Ramos (cell line): Measurements from ENCODE around the gene GAREM2.

Experiments
- in situ Hi-C: fragments of 300-500 bp; cut with MboI; formaldehyde crosslinking; loops from one replicate; pipeline ENCODE4 v1.14.3; 2022; ENCODE audit warnings: low sequenced_read_pairs; ENCODE audit not compliant: unreplicated experiment

GAREM2 gene

DNA sequence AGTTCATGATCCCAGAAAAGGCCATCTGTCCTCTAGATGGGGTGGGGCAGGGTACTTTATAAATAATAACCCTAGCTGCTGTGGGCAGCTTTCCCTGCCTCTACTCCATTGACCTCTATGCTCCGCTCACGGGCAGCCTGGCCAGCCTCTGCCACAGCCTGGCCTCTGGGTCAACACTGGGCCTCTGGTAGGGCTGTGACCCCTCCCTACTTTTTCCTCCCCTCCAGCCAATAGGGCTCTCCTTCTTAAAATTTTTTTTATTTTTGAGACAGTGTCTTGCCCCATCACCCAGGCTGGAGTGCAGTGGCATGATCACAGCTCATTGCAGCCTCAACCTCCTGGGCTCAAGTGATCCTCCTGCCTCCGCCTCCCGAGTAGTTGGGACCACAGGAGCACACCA, 4.1 kb upstream of the GAREM2 start:
- in situ Hi-C loops: loop anchor here (10.0 kb wide), 1 partner anchor 156 kb away; no protein-coding TSS in a partner anchor

DNA sequence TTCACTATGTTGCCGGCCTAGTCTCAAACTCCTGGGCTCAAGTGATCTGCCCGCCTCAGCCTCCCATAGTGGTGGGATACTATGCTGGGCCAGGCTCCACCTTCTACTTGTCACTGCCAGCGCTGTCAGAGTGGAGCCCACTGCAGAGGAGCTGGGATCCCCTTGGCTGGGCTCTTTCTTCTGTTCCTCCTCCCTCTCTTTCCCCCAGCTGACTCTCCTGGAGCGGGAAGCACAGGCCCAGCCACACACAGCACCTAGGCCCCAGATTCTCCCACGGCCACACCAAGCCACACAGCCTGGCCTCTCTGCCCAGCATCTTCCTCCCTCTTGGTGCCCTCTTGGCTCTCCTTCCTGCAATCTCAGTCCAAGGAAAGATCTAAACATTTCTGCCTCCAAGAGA, 3.7 kb upstream of the GAREM2 start:
- in situ Hi-C loops: loop anchor here (10.0 kb wide), 1 partner anchor 156 kb away; no protein-coding TSS in a partner anchor

DNA sequence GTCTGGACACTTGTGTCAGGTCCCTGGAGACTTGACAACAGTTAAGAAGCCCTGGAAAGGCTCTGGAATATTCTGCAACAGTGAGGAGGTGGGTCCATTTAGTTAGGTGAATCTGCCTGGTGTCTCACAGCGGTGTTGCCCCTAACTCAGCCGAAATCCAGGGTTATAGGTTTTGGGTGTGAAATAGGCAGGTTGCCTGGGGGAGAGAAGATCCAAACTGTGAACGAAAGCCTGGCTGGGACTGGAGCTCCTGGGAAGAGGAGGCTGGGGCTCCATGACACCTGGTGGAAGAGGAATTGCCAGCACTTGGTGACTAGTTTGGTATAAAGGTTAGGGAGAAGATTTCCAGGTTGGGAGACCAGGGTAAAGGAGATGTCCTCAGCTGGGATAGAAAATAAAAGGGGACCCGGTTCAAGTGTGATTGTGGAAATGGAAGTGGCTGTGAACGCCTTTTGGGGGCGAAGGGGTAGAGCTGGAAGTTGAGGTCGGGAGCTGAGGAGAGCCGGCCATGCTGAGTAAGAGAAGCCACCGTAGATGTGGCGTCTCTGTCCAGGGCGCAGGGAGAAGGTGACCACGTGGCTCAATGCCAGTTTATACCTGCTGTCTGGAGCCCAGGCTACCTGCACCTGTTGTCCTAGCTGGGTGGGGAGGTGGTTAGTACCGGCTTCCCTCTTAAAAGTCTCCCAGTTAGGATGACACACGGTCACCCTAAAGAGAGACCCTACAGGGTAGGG, 3.0 kb upstream of the GAREM2 start:
- in situ Hi-C loops: loop anchor here (10.0 kb wide), 1 partner anchor 155 kb away; no protein-coding TSS in a partner anchor

DNA sequence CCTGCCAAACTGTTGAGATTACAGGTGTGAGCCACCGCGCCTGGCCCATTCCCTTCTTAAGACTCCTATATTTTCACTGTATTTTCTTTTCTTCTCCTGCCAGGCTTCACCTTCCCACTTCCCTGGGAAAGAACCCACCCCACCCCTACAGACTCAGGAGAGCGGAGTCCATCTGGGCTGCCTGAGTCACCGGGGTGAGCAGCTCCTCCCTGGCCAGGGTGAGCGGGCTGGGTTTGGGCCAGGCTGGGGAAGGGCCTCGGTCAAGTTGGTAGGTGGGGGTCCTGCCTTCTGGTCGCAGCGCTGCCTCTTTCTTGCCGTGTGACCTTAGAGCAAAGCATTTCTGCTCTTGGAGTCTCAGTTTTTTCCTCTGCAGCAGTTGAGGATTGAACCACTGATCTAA, 2.1 kb upstream of the GAREM2 start:
- in situ Hi-C loops: no loop called here

DNA sequence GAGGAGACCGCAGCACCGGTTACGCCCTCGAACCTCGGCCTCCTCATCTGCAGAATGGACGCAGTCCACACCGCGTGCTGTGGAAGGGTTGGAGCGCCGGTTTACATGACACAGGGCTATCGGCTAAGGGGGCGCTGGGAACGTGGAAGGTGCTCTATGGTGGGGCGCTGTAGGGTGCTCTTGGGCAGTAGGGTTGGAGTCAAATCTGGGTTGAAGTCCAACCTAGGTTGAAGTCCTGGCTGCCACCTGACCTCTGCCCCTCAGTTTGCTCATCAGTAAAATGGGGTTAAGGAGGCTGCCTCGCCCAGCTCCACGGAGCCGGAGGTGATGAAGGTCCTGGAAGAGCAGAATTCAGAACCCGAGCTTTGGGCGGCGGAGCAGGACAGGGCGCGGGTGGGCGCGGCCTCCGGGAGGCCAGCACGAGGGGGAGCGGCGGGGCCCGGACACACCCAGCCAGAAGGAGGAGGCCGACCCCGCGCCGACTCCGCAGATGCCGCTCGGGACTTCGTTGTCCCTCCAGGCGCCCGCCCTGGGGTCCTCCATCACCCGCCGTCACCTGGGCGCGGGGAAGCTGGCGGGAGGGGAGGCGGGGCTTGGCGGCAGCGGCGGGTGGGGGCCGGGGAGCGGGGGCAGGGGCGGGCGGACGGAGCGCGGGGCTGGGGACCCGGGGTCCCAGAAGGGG, 558 bp upstream of the GAREM2 start:
- in situ Hi-C loops: no loop called here

DNA sequence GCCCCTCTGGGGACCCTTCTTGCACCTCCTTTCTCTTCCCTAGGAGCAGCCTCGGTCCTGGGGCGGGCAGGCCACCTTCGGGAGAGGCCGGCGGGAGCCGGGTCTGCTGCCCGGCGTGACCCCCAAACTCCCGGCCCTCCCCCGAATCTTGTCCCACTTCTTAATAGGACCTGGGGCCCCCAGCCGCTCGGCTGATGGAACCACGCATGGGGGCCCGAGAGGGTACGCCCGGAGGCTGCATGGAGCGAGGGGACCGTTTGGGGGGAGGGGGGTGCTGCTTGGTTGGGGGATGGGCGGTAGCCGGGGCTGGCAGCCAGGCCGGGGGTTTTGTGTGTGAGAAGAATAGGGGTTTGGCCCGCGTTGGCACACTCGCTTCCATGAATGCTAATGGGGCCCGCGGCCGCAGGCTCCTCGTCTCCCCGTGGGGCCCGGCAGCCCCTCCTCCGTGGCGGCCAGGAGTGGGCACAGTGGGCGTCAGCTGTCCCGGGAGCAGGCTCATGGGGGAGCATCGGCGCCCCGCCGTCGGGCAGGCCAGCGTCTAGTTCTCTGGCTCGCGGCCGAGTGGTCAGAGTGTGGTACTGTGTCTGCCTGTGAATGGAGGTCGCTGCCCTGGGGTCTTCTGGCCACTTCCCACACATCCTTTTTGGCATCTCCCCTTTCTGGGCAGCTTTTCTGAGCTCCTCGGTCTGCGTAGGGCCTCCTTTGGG, 1.0 kb downstream of the GAREM2 start:
- in situ Hi-C loops: no loop called here

DNA sequence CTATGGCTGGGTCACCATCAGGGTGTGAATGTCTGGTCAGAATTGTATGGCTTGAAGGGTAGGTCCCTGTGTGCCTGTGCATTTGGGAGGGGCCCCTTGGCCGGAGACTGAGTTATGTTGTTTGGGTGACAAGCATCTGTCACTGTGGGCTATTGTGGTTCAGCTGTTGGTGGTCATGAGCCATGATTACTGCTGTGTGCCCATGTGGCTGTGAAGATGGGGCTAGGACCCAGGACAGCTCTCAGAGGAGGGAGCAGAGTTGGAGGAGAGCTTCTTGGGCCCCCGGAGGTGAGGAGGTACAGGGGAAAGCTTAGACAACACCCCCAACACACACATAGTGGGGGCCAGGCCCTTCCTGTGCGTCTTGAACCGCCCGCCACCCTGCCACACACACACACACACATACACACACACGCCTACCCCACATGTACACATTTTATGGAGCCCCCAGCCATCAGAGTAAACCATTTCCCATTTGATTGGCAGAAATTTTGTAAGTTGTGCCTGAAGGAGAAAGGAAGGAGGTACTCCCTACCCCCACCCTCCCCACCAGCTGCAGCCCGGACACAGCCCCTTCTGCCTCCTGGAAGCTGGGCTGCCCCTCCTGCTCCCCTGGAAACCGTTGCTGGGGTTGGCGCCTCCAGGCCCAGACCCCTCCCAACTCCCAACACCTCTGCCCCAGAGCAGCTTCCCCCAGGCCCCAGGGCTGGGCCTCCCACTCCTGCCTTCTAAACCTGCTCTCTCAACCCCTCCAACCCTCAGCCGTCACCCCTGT, 2.0 kb downstream of the GAREM2 start:
- in situ Hi-C loops: no loop called here

DNA sequence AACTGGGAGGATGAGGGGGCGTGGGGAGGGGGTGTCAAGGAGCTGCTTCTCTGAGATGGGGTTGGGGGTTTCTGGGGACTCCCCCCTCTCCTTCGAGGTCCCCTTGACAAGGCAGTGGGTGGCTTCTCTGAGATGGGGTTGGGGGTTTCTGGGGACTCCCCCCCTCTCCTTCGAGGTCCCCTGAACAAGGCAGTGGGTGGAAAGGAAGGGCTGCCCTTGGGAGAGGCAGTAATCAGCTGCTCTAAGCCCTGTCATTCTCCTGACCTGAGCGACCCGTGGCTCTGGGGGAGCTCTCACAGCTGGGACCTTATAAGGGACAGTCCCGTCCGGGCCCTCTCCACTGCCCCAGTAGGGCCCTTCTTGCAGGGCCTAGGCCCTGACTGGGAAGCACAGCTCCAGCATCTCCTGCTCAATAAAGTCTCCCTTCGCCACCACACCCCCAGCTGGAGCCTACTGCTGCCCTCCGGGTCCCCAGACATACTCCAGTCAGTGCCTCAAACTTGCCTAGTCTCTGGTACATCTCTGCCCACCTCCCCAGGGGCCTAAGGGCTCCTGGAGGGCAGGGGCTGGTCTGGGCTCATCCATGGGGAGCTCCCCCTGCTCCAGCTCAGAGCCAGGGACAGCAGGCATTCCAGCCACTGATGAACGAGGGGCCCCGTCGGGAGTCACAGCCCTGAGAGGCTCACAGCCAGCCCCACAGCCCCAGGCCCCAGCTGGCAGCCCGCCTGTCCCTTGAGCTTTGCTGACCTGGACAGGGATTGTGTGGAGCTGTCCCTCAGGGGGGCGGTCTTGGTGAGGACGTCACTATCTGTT, 2.8 kb downstream of the GAREM2 start:
- in situ Hi-C loops: no loop called here

DNA sequence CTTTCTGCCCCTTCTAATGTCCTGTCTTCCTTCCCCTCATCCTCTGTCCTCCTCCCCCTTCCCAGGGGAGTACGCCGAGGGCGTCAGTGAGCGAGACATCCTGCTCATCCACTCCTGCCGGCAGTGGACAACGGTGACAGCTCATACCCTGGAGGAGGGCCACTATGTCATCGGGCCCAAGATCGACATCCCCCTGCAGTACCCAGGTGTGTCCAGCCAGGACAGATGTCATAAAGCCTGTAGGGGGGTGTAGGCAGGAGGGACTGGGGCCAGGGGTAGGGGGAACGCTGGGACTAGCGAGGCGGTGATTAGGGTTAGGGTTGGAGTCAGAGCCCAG, 3.4 kb downstream of the GAREM2 start:
- in situ Hi-C loops: no loop called here

DNA sequence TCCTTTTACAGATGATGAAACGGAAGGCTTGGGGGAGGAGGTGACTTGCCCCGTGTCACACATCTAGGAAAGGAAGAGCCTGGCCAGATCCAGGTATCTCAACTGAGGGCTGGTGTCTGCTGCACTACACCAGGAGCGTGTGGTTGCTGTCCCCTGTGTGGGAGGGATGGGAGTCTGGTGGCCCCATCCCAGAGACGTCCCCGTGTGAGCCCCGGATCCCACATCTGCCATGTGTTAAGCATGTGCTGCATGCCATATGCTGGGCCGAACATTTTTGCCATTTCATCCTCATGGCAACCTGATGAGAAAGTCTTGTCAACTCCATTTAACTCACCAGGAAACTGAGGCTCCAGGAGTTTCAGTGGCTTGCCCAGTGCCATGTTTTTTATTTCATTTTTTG, 4.2 kb downstream of the GAREM2 start:
- in situ Hi-C loops: no loop called here

DNA sequence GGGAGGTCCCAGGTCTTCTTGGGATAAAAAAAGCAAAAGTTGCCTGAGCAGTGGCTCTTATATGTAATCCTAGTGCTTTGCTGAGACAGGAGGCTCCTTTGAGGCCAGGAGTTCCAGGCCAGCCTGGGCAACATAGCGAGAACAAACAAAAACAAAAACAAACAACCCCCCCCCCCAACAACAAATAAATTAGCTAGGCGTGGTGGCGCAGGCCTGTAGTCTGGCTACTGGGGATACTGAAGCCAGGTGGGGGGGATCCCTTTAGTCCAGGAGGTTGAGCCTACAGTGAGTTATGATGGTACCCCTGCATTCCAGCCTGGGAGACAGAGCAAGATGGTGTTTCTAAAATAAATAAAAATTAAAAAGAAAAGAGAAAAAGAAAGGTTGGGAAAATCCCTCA, 5.4 kb downstream of the GAREM2 start:
- in situ Hi-C loops: no loop called here

DNA sequence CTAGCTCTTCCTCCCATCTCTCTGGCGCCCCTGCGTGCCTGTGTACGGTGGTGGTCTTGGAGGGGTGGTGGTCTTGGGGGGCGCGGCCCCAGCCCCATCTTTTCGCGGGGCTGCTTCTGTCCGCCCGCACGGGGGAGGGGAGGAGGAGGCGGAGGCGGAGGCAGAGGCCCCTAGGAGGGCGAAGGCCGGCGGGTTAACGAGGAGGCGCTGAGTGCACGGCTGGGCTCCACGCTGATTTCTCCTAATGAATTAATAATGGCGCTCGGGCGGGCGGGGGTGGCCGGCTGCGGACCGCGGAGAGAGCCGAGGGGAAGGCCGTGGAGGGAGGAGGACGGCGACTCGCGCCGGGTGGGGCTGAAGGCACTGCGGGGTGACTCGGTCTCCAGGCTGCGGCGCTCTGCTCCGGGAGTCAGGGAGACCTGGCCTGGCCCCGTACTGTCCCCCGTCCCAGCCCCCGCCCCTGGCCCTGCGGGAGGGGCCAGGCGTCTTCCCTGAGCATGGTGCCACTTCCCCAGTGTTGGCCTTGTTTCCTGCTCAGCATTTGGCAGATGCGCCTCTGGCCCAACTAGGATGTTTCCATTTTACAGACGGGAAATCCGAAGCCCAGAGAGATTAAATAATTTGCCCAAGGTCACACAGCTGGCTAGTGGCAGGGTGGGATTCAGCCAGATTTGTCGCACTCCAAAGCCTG, 6.0 kb downstream of the GAREM2 start:
- in situ Hi-C loops: no loop called here

DNA sequence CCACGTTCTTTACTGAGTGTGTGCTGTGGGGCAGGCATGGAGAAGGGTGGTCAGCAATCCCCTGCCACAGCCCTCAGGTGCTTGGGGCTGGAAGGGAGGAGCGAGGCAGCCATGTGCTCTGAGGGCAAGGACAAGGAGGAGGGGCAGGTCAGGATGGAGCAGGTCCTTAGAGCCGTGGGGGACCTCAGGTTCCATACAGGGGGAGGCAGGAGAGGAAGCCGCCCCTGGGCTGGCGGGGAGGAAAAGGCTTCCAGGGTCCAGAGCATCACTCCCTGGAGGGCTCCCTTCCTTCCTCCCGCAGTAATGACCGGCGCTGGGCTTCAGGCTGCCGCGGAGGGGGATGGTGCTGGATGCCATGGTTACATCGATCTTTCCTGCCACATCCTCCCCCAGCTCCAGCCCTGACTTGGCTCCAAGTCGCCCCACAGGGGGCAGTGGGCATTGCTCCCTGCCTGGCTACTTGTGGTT, 6.6 kb downstream of the GAREM2 start:
- in situ Hi-C loops: no loop called here

DNA sequence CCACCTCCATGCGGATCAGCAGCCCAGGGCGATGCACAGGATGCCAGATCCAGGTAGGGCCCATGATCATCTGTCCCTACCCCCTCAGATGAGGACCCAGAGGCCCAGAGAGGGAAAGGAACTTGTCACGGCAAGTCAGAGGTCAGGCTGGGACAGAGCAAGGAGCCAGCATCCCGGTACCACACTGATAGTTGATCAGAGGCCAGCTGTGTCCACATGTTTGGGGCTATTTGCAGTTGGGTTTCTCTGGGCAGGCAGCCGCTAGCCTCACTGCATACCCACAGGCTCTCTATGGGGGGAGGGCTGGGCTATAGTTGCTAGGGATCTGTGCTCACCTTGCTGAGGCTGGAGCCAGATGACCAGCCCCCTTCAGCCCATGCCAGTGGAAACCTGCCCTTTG, 9.6 kb downstream of the GAREM2 start:
- in situ Hi-C loops: no loop called here

DNA sequence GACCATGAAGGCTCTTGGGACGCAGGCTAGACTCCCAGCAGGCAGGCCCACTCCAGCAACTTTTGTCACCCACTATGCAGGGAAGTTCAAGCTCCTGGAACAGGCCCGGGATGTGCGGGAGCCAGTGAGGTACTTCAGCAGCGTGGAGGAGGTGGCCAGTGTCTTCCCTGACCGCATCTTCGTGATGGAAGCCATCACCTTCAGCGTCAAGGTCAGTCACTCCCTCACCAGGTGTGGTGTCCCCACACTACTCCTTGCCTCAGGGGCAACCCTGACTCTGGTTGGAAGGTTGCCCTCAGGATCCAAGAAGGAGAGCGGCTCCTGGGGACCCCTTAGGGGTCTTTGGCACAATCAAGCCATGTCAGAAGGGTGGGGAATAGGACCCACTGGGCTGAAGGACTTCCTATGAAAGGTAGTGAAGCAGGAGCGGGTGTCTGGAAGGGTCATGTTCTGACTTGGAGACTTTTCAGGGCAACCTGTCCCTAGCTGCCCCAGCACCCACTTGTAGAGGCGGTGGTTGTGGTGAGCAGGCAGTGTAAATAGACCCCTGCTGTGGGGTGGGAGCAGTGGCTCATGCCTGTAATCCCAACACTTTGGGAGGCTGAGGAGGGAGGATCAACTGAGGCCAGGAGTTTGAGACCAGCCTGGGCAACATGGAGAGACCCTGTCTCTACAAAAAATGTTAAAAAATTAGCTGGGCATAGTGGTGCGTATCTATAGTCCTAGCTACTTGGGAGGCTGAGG, 10.2 kb downstream of the GAREM2 start:
- in situ Hi-C loops: no loop called here

DNA sequence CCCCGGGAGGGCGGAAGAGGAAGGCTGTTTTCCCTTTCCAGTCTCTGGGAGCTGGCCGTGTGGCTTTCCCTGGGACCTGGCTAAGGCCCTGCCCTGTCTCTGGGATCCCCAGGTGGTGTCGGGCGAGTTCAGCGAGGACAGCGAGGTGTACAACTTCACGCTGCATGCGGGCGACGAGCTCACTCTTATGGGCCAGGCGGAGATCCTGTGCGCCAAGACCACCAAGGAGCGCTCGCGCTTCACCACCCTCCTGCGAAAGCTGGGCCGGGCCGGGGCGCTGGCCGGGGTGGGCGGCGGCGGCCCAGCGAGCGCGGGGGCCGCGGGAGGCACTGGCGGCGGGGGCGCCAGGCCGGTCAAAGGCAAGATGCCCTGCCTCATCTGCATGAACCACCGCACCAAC, 11.2 kb downstream of the GAREM2 start:
- in situ Hi-C loops: no loop called here

DNA sequence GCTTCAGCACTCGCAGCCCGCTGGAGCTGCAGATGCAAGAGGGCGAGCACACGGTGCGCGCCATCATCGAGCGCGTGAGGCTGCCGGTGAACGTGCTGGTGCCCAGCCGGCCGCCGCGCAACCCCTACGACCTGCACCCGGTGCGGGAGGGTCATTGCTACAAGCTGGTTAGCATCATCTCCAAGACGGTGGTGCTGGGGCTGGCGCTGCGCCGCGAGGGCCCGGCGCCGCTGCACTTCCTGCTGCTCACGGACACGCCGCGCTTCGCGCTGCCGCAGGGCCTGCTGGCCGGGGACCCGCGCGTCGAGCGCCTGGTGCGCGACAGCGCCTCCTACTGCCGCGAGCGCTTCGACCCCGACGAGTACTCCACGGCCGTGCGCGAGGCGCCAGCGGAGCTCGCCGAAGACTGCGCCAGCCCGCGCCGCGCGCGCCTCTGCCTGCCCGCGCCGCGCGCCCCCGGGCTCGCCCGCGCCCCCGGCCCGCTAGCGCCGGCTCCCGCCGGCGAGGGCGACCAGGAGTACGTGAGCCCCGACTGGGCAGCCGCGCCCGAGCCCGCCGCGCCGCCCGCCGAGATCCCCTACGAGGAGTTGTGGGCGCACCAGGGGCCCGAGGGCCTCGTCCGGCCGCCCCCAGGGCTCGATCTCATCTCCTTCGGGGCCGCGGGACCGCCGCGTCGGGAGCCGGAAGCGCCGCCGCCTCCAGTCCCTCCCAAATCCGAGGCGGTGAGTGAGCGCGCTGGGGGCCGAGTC, 11.8 kb downstream of the GAREM2 start:
- in situ Hi-C loops: no loop called here
